ENCODE measurements around the gene GARS1. TPM values are rescaled to one million over a fixed set of nuclear protein-coding genes. Genes with fewer than 3 reads are reported as not detected.
A peak's percentile ranks its signal among the peaks of the same experiment; 100 is the strongest.

GARS1 gene
- total RNA-seq, 1 donor from 2014 or later = 56.3 TPM

DNA sequence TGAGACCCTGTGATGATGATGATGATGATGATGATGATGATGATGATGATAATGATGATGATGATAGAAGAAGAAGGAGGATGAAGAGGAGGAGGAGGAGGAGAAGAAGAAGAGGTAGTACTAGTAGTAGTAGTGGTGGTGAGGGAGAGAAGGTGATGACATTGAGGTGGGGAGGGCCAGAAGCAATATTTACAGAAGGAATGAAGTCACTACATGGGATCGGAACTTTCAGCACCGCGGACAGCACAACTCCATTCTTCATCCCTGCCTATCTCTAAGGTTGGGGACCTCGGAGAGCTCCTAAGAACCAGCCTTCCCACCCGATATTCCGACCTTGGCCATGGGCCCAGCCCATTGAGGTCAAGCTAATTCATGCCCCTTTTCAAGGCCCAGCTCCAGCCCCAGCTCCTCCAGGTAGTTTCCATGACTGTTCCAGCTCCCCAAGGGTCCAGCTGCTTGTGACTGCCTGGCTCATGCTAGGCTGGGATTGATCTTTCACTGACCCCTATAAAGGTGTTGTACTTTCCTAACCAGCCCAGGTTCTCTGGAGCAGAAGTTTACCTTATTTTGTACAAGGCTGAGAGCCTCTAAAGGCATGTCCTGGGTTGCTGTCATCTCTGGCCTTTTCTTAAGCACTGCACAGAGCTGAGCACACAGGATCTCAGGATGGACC, 77.3 kb downstream of the GARS1 start:
- FAIRE-seq (no peak), DNase-seq (ENCODE audit: low spot score in 2 of 2) (no peak)

DNA sequence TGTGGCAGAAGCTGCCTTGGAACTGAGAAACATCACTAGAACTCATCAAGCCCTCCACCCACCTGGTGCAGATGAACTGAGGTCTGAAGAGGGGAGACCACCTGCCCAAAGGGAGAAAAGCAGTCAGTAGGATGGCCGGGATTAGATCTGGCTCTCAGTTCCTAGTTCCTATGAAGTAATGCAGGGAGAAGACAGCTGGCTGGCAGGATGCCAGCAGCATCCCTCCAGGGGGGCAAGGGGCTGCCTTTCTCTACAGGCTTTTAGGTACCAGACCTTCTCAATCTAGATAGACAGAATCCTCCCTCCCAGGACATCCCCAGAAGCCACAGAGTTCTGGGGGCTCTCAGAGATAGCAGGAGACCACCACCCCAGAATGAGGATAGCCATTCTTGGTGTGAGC, 79.7 kb downstream of the GARS1 start:
- DNase-seq (ENCODE audit: low spot score in 2 of 2) (no peak), FAIRE-seq (no peak)

DNA sequence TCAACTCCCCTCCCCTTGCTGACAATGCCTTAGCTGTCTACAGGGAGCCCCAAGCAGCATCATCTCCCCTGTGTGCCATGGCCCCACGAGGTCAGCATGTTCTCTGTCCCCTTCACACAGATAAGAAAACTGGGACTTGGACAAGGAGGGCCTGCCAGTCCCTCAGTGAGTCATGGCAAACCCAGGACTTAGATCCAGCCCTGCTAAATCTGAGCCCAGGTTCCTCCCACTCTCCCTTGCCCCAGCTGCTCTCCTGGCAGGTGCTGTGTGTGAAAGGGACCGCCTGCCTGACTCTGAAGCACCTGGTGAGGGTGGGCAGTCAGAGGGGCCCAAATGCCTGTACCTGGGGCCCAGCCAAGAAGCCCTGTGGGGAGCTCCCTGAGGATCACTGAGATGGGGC, 80.2 kb downstream of the GARS1 start:
- FAIRE-seq = no peak
- no peak for DNase-seq (ENCODE audit: low spot score in 2 of 2)

DNA sequence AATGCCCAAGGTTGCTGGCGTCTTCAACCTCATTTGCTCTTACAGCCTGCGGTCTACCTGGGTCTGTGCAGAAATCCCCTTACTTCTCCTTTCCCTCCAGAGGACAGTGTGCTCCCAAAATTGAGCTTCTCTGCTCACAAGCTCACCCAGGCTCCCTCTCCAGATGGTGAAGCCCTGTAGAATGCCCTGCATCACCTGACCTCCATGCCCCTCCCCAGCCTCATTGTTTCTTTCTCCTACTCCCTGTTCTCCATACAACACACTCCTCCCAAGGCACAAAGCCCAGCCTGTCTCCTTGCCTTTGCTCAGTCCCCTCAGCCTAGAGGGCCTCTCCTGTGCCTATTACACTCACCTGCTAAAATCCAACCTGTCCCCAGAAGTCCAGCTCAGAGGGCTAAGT, 84.1 kb downstream of the GARS1 start:
- FAIRE-seq (no peak), DNase-seq (ENCODE audit: low spot score in 2 of 2) (no peak)

DNA sequence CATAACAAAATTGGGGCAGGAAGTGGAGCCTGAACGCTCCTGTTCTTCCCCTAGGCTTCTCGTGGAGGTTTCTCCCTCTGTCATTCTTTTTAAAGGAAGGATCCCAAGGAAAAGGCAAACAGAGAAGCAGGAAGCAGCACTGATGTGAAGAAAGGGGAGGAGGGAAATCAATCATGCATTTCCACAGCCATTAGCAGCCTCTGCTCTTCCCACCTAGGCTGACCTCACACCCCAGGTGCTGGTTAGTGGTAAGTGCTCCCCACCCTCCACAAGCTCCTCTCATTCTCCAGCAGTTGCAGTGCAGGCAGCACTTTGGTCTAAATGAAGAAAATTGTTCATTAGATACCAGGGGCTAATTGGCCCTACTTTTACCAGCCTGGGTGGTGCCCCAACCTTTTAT, 85.0 kb downstream of the GARS1 start:
- no peak for FAIRE-seq
- no peak for DNase-seq (ENCODE audit: low spot score in 2 of 2)

DNA sequence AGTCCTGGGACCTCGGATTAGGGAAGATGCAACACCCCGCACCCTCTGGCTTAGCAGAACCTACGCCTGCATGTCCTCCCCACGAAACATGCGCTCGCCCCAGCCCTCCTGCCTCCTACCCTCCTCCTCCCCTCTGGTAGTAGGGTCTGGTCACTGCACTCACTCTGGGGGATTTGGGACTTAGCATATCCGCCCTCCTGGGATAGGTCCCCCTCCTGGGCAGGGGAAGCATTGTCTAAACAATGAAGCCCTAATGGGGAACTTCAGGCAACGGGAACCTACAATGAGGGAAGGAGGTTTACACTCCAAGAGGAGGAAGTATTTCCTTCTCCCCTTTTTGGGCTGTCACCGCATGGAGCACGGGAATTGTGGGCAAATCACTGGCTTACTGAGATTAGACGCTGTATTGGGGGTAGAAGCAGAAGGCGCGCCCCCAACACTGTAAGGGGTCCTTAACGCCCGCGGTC, 86.7 kb downstream of the GARS1 start:
- DNase-seq (ENCODE audit: low spot score in 2 of 2) (no peak), FAIRE-seq (no peak)

DNA sequence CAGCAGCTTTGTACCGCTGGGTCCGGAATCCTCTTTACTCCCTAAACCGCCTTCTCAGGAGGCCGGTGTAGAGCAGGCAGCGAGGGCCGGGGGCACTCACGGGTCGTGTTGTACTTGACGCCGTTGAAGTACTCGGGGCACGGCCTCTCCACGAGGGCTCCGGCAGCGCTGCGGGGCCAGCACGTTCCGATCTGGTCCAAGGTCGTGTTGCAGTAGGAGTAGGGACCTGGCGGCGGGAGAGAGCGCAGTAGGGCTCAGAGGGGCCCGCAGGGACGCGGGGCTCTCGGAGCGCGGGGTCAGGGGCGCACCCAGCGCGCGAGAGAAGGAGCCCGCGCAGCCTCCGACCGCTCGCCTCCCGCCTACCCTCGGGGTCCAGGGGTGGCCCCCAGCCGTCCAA, 87.1 kb downstream of the GARS1 start:
- FAIRE-seq (no peak), DNase-seq (ENCODE audit: low spot score in 2 of 2) (no peak)

DNA sequence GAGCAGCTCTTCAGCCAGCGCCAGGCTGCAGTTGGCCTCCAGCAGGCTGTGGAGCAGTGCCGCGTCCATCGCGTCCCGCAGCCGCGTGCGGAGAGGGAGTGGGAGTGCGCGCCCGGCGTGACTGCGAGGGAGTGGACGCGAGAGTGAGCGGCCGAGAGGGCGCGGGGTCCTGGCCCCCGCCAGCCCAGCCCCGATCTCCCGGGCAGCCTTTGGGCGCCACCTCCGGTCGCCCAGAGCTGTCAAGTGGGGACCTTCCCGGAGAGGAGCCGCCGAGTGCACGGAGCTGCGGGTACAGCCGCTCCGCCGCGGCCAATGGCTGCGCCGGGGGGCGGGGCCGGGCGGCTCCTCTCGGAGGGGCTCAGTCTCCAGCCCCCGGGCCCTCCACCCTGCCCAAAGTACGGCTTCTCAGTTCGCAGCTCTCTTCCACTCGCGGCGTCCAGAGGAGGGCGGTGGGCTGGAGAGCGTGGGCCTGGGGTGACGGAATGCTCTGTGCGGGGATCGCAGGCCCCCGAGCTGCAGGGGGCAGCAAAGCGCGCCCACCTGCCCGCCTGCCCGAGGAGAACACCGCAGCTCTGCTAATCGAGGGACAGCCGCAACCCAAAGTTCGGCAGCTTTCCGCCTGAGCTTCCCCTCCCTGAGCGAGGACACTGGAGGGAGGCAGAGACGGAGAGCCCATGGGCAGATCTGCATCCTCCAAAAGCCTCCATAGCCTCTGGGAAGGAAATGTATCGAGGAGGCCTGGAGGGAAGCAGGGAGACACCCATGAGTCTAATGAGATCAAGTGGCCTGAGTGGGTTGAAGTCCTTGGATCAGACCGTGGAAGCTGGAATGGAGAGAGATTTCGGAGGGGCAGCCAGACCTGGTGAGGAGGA, 87.8 kb downstream of the GARS1 start, which contains the start of gene CRHR2:
CRHR2 (minus strand) TSS at position 245 of the 872 bp plus-strand sequence; CDS start at position 69, 176 bp downstream.
- DNase-seq (ENCODE audit: low spot score in 2 of 2) (peak; percentile 40 to 51), FAIRE-seq (no peak)

DNA sequence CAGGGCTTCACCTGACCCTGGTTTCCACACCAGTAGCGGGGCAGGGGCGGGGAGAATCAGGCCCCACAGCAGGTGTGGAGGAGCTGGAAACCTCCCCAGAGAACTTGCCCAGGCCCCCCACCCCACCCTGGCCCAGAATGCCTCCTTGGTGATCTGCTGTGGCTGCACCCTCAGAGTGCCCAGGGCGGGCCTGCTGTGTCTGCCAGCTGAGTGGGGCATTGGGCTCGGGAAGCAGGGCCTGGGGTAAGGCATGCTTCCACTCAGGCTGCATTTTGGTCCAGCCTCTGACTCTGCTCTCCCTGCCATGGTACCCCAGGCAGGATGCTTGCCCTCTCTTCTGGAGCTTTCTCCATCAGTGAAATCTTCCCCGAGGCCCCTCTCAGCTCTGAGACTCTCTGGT, 88.6 kb downstream of the GARS1 start:
- no peak for FAIRE-seq

More for the DNA sequence above, 88.6 kb downstream of the GARS1 start:
- DNase-seq (ENCODE audit: low spot score in 2 of 2) = no peak

Other genes starting within 250 kb of the GARS1 start
- 0.82 TPM for gene NOD1, start 116.1 kb upstream of the GARS1 start, total RNA-seq
- 23.2 TPM for gene GGCT, start 90.0 kb upstream of the GARS1 start, total RNA-seq
- 0.41 TPM for gene CRHR2, start 87.6 kb downstream of the GARS1 start, total RNA-seq
- 0.41 TPM for gene INMT, start 157.3 kb downstream of the GARS1 start, total RNA-seq
- 2.4 TPM for gene MINDY4, start 176.5 kb downstream of the GARS1 start, total RNA-seq

Measured in frontal cortex (tissue), 4 donors.